Spleen (tissue), 11 donors: ENCODE results near the gene KLF12. TPM values are rescaled to one million over a fixed set of nuclear protein-coding genes. Genes with fewer than 3 reads are reported as not detected.

ENCODE experiments used
- DNase-seq: peaks from one replicate; pipeline ENCODE4 v3.0.0-alpha.2; 2020
- H3K27ac ChIP-seq, 8 donors: fragments of 200-600 bp; sonication (generic) in 7 of 8; 1 replicate in 4 of 8; 2 replicates in 4 of 8; pipeline versions ENCODE4 v1.5.0 to v1.8.0; 2016 to 2021; ENCODE audit warnings: inconsistent platforms in 4 of 8, mild to moderate bottlenecking in 4 of 8, moderate library complexity in 1 of 8
- H3K27me3 ChIP-seq, 7 donors: fragments of 200-600 bp; sonication (generic) in 6 of 7; replicated peaks in 1 of 7; 1 replicate in 4 of 7; 2 replicates in 3 of 7; pipeline versions ENCODE4 v1.5.0 to v1.8.0; 2016 to 2021; ENCODE audit warnings: inconsistent platforms in 3 of 7, mild to moderate bottlenecking in 1 of 7
- H3K36me3 ChIP-seq, 6 donors: fragments of 200-600 bp; sonication (generic) in 5 of 6; 1 replicate in 4 of 6; 2 replicates in 2 of 6; pipeline versions ENCODE4 v1.5.0 to v1.8.0; 2016 to 2021; ENCODE audit warnings: inconsistent platforms in 2 of 6
- H3K4me1 ChIP-seq, 6 donors: fragments of 200-600 bp; sonication (generic) in 5 of 6; 1 replicate in 3 of 6; 2 replicates in 3 of 6; pipeline versions ENCODE4 v1.5.0 to v1.8.0; 2016 to 2021; ENCODE audit warnings: inconsistent platforms in 3 of 6
- H3K4me3 ChIP-seq, 8 donors: fragments of 200-600 bp; sonication (generic) in 7 of 8; 1 replicate in 4 of 8; 2 replicates in 4 of 8; pipeline versions ENCODE4 v1.5.0 to v1.8.0; 2016 to 2021; ENCODE audit warnings: inconsistent platforms in 4 of 8, mild to moderate bottlenecking in 4 of 8, moderate library complexity in 2 of 8
- H3K9me3 ChIP-seq, 8 donors: fragments of 200-600 bp; sonication (generic) in 7 of 8; 1 replicate in 4 of 8; 2 replicates in 4 of 8; pipeline versions ENCODE4 v1.5.0 to v1.8.0; 2016 to 2021; ENCODE audit warnings: inconsistent platforms in 4 of 8
- CTCF ChIP-seq, 11 experiments: fragments of 200-600 bp in 7 of 11; fragments of 450-650 bp in 4 of 11; sonication (generic) in 4 of 11; IDR thresholded peaks in 8 of 11; conservative IDR thresholded peaks in 3 of 11; 1 replicate in 7 of 11; 2 replicates in 4 of 11; pipeline versions ENCODE4 v1.4.0 to v1.8.0; 2016 to 2021; ENCODE audit warnings: antibody characterized with exemption in 11 of 11, inconsistent platforms in 4 of 11, mild to moderate bottlenecking in 1 of 11
- POLR2A ChIP-seq, 3 donors: fragments of 450-650 bp; IDR thresholded peaks; one replicate each; pipeline ENCODE4 v1.5.1; 2017; ENCODE audit warnings: antibody characterized with exemption in 3 of 3, mild to moderate bottlenecking in 1 of 3
- POLR2AphosphoS5 ChIP-seq, 3 donors: sonication (generic); formaldehyde crosslinking; IDR thresholded peaks; one replicate each; pipeline ENCODE4 v1.5.1; 2017; ENCODE audit warnings: antibody characterized with exemption in 3 of 3
- WGBS, 5 donors: extraction: QIAGEN DNeasy Blood & Tissue Kit in 3 of 5; methylation state at CpG; one replicate each; pipeline versions ENCODE4 v1.1.5 to v1.1.7; 2013 to 2018; 5-methylcytosine and 5-hydroxymethylcytosine counted together
- intact Hi-C: fragments of 100-400 bp; cut with DNase I; formaldehyde crosslinking; loops from one replicate; pipeline ENCODE4 v1.15.0; 2023; ENCODE audit warnings: low total_unique reads
- polyA plus RNA-seq, 3 donors: library from polyadenylated mRNA; stranded (reverse); fragments of 200-250 nt; gene quantifications; one replicate each; pipeline ENCODE4 v1.2.1, GENCODE V29; 2013
- total RNA-seq, 7 donors: library from RNA; depleted of rRNA in 3 of 7; stranded (reverse); fragments of >200 nt in 3 of 7; fragmentation: NEBNext Ultra II Directional in 4 of 7; extraction: Animal tissue kit (Norgen Biotek cat#: 25700) in 4 of 7; gene quantifications; one replicate each; pipeline versions ENCODE4 v1.1.0 to v1.2.1, GENCODE V29; 2016 to 2021
- donor health status: healthy with polysubstance abuse.
- donor health status: DM: no; HTN: no; CAD: no; lungs with moderate emphysema.
- donor health status: DM: no; HTN: no; CAD: no.
- donor health status: Bipolar disorder and iron deficiency.
- donor health status: healthy.
- donor health status: DM: no; HTN: no; CAD: no.
- donor health status: DM: yes; HTN: yes; CAD: no.

The KLF12 gene
- total and polyA plus RNA-seq, 10 donors: 3.8 to 46.0 (median 29.8) TPM

- no peak for DNase-seq
Measured at GRCh38 chr13:74090397-74090796, 43.8 kb downstream of the KLF12 start.

GRCh38 chr13:74087357-74087756 lies 46.8 kb downstream of the KLF12 start:
- 75 to 84% (median 77%) methylated on average over 3 of the region's 3 CpGs for WGBS, 5 donors
- Histone ChIP-seq H3K27me3 (no peaks in the 10 kb centered on the region), H3K9me3 (no peaks in the 10 kb centered on the region), H3K36me3 (no peaks in the 10 kb centered on the region), H3K4me3 (no peak overlapping the region), H3K27ac (no peak overlapping the region), H3K4me1 (peaks cover 0 to 62% (median 19%) of the 10 kb centered on the region in 6 donors)
- no peak for DNase-seq
- intact Hi-C loops: no loop called here
- TF ChIP-seq CTCF (IDR thresholded peaks at IDR 0.05 in 8 of 11, conservative IDR thresholded peaks at IDR 0.05 in 3 of 11) (no peak), POLR2AphosphoS5 (IDR thresholded peaks at IDR 0.05) (no peak), POLR2A (IDR thresholded peaks at IDR 0.05) (no peak)

More at GRCh38 chr13:74090397-74090796, 43.8 kb downstream of the KLF12 start:
- Histone ChIP-seq H3K27ac (no peak overlapping the region), H3K9me3 (no peaks in the 10 kb centered on the region), H3K4me1 (peaks cover 0 to 78% (median 31%) of the 10 kb centered on the region in 6 donors), H3K36me3 (no peaks in the 10 kb centered on the region), H3K27me3 (no peaks in the 10 kb centered on the region), H3K4me3 (no peak overlapping the region)
- intact Hi-C loops: no loop called here
- WGBS, 5 donors: 70 to 84% (median 78%) methylated on average over 3 of the region's 3 CpGs
- no peak for TF ChIP-seq POLR2AphosphoS5 (IDR thresholded peaks at IDR 0.05)
- no peak for TF ChIP-seq CTCF (IDR thresholded peaks at IDR 0.05 in 8 of 11, conservative IDR thresholded peaks at IDR 0.05 in 3 of 11)
- TF ChIP-seq POLR2A (IDR thresholded peaks at IDR 0.05): no peak
